Measurements from ENCODE around the gene RSPH1.

Gene RSPH1

DNA sequence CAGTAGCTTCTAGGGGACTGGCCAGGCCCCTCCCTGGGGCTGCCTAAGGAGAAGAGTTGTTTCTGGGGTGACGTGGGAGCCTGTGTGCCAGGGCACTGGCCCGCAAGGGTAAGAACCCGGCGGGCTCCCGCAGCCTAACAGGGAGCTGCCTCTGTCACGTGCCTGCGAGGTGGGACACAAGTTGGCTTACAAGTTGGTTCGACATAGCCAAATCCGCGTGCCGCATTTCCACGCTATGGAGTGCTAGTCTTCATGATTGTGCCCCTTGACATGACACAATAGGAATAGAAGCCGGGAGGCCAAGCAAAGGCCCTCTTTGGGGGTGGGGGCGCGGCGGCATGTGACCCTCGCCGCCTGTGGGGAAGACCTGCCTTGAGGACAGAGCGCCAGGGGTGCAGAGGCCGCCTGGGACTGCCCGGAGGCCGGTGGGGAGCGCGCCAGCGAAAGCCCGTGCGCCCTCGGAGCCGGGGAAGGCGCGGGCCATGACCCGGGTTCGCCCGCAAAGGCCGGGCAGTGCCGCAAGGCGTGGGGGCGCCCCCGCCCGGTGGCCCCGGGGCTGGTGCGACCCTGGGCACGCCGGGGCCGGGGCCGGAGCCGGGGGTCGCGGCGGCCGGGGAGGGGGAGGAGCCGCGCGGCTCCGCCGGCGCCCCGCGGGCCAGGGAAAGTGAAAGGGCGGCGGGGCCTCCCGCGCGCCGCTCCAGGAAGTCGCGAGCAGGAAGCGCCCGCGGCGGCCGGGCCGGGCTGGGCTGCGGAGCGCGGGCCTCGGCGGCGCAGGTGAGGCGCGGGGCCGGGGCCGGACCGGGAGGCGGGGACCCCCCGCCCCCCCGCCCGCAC is 17.3 kb upstream of the RSPH1 start, which contains the start of gene SLC37A1:
Gene SLC37A1 (plus strand): TSS at position 702 of the 834 bp plus-strand sequence. CDS start 4,603 bp downstream, outside the sequence.
- DNase-seq (ENCODE audit: low read depth): no peak

DNA sequence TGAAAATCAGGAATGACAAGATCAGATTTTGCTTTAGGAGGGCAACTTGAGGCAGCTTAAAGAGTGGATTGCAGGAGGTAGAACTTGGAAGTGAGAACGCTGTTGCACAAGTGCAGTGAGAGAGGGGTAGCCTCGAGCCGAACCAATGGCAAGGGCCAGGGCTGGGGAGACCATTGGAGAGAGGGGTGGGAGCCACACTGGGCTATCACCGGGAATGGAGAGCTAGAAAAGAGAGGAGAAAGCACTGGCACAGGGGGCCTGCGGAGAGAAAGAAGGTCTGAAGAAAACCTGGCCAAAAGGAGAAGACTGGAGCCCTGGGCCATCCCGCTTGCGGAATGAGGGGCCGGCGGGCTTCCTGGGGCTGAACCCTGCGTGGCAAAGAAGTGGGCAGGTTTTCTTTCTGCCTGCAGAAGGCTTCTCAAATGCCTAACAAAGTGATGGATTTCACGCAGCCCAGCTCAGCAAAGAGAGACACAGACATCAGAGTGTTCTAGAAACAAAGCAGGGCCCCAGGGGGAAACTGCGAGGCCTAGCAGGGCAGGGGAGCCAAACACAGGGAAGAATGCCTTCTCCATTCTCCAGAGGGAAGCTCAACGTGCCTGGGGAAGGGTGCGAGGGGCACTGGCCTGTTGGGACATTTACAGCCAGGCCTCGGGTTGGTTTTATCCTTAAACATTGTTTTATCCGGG is 16.5 kb upstream of the RSPH1 start:
- no peak for DNase-seq (ENCODE audit: low read depth)

GRCh38 chr21:42509244-42509643 is 13.2 kb upstream of the RSPH1 start:
- no peak for DNase-seq (ENCODE audit: low read depth)

DNA sequence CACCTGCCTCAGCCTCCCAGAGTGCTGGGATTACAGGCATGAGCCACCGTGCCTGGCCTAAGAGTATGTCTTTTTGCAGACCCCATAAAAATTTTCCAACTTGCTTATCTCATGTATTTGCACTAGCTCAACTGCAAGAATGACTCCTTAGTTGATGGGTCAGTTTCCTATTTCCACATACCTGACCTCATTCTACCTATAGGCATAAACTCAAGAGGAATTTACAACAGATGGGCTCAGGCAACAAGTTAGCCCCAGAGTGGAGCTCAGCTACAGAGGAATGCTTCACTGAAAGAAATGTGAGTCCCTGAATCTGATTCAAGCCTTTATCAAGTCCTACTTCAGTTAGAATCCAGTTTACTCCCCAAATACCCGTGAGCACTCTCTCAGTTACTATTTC is 12.3 kb upstream of the RSPH1 start:
- no peak for DNase-seq (ENCODE audit: low read depth)

DNA sequence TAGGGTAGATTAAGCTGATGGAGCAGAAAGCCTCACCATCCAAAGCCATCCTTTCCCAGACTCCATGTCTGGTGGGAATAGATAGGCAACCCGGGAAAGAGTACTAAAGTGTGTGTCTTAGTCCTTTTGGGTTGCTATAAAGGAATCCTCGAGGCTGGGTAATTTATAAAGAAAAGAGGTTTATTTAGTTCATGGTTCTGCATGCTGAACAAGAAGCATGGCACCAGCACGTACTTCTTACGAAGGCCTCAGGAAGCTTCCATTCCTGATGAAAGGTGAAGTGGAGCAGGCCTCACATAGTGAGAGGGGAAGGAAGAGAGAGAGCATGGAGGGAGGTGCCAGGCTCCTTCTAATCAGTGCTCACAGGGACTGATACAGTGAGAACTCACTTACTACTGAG is 11.4 kb upstream of the RSPH1 start:
- DNase-seq (ENCODE audit: low read depth): no peak

- no peak for DNase-seq (ENCODE audit: low read depth)
These were observed 9.2 kb upstream of the RSPH1 start for GRCh38 chr21:42505090-42505726.

DNA sequence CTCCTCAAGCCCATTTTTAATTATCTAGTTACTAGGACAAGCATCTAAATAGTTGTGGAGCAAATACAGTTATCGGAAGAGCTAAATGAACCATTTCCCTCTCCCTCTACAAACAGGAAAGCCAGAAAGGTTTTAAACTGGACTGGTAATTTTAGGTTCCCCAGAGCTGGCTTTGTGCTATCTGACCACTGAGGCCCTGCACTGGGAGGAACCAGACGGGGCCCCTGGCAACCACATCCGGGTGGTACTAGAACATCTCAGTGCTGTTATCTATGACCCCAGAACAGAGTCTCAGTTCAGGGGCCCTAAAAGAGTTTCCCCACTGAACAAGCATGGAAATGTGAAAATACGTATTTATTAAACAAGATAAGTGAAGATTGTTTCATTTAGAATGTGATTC is 7.7 kb upstream of the RSPH1 start:
- DNase-seq (ENCODE audit: low read depth): no peak

DNA sequence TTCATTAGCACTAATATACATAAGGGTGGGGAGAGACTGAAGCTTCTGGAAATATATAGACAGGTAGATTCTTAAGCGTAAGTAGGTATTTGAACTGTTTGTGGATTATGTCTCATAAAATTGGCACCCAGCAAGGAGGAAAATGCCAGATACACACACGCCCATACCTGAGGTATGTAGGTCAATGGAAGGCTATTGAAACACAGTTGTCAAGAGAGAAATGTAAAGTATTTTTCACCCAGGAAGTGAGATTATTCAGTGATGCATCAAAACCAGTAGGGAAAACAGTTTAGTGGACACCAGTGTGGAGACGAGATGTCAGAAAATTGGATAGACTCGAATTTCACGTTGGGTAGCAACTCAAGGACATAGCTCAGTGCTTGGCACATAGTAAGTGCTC is 4.7 kb upstream of the RSPH1 start:
- DNase-seq (ENCODE audit: low read depth): no peak

DNA sequence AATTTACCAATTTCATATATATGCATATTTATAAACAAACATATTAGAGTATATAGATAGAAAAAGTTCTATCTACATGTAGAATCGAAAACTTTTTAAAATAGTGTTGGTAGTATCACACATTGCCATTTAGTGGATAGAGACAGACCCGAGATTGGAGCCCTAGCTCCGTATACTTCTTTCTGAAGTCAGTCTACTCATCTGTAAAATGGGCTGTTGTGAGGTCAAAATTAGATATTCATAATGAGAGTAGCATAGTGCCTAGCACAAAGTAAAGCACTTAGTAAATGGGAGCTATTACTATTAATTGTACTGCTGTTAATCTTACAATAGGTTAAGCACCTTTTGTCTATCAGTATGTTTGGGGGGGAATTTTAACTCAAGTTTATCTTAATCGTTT is 4.2 kb upstream of the RSPH1 start:
- no peak for DNase-seq (ENCODE audit: low read depth)

- DNase-seq (ENCODE audit: low read depth): no peak
These were observed 3.6 kb upstream of the RSPH1 start for GRCh38 chr21:42499444-42500112.

- no peak for DNase-seq (ENCODE audit: low read depth)
These were observed 2.0 kb upstream of the RSPH1 start for GRCh38 chr21:42498012-42498411.

- DNase-seq (ENCODE audit: low read depth): no peak
These were observed 797 bp upstream of the RSPH1 start for GRCh38 chr21:42496839-42497202.

DNA sequence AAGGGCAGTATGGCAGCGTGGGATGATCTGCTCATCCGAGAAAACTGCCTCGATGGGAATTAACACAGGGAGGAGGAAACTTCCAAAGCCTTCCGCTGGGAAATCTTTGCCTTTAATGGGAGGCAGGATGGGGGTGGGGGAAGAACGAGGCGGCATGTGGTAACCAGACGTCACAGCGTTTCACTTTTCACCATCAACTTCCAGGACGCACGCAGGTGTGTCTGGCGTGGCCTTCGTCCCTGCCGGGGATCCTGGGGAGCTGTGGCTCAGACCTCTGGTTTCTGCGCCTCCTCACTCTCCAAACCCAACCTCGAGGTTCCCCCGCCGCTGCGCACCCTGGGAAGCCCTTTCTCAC is 282 bp downstream of the RSPH1 start:
- DNase-seq (ENCODE audit: low read depth): no peak

GRCh38 chr21:42495027-42495426 is 997 bp downstream of the RSPH1 start:
- no peak for DNase-seq (ENCODE audit: low read depth)

DNA sequence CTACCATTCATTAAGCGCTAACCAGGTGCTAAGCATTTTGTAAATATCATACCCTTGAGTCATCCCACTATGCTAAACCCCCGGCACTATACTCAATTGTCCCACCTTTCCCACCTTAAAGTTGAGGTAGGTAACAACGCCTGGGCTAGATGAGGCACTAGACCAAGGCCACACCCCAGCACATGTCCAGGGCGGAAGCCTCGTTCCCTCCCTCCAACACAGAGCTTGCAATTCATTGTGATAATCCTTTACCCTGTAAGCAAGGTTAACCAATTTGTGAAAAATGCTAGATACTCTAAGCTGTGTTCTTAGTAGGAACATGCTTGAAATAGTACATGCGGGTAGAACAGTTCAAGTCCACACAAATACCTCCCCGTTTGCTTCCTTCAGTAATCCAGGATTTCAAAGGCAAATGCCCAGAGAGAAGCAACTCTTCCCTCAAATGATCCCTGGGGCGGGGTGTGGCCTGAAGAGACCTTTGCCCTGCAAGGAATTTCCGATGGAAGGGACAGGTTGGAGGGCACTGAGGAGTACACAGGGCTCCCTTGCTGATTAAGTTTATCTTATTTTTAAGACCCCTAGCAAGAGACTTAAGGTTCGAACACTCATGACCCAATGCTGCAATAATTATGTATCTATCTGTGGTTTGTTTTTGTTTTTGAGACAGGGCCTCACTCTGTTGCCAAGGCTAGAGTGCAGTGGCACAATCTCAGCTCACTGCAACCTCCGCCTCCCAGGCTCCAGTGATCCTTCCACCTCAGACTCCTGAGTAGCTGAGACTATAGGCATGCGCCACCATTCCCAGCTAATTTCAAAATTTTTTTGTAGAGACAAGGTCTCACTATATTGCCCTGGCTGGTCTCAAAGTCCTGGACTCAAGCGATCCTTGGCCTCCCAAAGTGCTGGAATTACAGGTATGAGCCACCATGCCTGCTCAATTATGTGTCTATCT is 2.6 kb downstream of the RSPH1 start:
- DNase-seq (ENCODE audit: low read depth): no peak

DNA sequence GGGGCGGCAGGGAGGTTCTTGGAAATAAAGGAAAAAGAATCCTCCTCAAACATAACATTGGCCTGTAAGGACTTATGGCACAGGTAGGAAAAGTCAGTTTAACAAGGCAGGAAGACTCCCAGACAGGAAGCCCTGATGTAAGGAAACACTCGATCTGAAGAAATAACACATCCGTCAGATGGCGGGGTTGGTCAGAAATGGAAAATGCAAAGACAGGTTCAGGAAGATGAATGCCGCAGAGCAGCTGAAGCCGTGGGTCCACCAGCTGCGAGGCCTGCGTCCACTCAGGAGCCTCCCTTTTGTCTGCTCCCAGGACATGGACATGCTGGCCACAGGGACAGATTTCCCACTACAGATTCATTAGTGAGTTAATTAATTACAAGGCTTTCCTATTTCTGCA is 3.8 kb downstream of the RSPH1 start:
- no peak for DNase-seq (ENCODE audit: low read depth)

DNA sequence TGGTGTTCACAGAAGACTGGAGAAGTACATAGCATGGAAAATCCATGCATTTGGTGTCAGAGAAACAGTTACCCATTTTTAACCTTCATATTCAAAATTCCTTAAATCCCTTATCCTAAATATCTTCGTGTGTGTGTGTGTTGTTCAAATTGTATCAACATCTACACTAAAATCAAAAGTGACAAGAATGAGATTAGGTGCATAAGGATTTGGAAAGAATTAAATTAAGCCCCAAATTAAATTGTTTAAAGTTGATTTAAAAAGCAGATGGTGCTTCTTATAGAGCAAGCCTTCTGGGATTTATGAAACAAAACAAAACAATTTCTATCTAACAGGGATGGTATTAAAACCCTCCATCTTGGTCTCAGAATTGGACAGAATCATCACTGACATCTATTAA is 4.7 kb downstream of the RSPH1 start:
- no peak for DNase-seq (ENCODE audit: low read depth)

DNA sequence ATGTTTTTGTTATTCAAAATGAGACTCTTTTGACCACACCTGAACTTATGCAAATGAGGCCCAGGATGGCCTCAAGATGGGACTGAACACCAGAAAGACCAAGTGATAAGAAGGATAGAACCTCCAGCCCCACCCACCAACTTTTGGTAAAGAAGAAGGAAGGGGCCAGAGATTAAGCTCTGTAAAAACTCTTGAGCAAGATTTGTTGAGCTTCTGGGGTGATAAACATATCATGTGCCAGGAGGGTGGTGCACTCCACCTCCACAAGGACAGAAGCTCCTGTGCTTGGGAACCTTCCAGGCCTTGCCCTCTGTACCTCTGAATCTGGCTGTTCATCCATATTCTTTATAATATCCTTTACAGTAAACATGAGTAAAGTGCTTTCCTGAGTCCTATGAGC is 5.3 kb downstream of the RSPH1 start:
- no peak for DNase-seq (ENCODE audit: low read depth)

DNA sequence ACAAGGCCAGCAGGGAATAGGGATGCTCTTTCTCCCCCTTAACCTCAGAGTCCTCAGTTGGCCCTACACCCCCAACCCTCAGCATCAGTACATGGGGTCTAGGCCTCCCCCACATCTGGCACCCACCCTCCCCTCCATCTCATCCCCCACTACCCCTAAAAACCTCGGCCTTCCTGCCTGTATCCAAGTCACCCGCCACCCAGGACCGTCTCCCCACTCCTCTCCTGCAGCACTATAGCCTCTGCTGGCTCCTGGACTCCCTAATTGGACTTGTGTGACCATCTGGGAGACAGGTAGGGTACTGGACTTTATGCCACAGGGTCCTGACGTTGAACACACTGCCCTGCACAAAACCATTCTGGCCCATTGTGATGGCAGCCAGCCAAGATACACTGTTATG is 6.0 kb downstream of the RSPH1 start:
- DNase-seq (ENCODE audit: low read depth): no peak

DNA sequence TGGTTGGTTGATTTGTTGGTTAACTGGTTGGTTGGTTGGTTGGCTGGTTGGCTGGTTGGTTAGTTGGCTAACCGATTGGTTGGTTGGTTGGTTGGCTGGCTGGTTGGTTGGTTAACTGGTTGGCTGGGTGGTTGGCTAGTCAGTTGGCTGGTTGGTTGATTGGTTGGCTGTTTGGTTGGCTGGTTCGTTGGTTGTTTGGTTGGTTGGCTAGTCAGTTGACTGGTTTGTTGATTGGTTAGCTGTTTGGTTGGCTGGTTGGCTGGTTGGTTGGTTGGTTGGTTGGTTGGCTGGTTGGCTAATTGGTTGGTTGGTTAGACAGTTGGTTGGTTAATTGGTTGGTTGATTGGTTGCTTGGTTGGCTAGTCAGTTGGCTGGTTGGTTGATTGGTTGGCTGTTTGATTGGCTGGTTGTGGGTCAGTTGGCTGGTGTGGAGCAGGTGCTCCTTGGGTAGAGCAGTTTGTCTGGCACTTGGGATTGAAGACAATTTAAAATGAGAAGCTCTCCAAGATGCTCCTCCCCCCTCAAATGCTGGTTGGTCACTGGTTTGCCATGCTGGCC is 6.9 kb downstream of the RSPH1 start:
- DNase-seq (ENCODE audit: low read depth): no peak

DNA sequence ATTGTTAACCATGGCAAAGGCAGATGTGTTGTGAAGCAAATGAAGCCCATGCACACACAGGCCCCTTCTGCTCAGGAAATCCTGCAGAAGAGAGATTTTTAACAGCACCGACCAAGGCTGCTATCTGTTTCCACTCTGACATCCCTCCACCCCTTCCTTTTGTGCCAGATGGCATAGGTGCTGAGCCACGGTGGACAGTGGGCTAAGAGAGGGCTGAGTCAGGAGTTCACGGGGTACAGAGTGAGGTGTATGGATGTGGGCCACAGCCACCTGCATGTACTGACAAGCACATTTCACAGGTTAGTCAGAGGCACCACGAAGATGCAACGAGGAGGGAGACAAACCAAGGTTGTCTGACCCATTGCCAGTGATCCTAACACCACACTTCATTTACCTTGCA is 9.5 kb downstream of the RSPH1 start:
- DNase-seq (ENCODE audit: low read depth): no peak
